ENCODE data around the gene SWT1.
"Not testable (repeated sequence)": the region's sequence is repeated elsewhere in the genome, so short reads cannot be mapped to it uniquely, and the experiment has no call there.

SWT1 gene

GRCh38 chr1:185292237-185292636 lies 135.3 kb downstream of the SWT1 start:
- no peak for DNase-seq

GRCh38 chr1:185293967-185294542 lies 137.1 kb downstream of the SWT1 start:
- DNase-seq: no peak

DNA sequence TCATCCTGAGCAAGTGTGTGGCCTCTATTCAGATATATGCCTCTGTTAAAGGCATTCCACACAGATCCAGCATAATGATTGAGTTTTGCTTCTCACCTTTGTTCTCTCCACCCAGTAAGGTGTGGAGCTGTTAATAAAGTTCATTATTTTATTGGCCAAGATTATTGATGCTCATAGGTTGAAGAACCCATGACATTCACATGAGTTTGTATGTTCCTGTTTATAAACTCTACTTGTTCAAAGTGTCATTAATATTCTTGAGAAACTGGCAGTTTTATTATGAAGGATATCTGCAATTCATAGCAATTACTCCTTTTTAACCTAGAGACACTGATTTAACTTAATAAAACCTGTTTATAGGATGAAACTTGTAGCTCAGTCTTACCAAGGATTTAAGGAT lies 138.1 kb downstream of the SWT1 start:
- DNase-seq: no peak

DNA sequence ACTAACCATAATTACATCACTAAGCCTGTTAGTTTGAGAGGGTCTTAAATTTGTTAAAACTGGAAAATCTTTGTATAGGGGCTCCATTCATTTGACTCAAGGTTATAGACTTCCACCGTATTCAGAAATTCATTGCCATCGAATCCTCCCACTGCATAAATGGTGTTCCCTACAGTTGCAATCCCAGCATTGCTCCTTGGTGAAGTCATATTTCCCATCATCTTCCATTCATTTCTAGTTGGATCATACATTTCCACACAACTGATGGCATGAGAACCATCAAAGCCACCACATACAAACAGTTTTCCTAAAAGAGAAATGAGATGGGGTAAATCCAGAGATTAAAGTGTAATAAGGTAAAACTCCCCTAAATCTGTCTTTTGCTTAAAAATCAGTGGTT lies 141.0 kb downstream of the SWT1 start:
- no peak for DNase-seq

- no peak for DNase-seq
Observed at GRCh38 chr1:185300152-185300551, 143.2 kb downstream of the SWT1 start.

DNA sequence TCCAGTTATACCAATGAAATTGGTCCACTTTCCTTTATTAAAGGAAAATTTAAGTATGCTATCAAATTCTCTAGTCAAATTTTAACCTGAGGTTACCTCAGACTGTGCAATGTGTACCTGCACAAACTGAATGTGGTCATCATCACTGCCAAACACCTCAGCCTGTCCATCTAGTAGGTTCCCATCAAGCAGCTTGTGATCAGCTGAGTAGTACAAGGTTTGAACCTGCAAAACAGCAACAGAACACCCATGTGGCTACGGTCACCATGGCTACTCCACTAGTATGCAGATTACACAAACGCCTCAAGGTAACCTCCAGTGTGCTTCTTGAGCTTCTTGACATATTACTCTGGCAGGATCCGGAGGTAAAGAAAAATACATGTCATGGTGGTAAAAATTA lies 148.5 kb downstream of the SWT1 start:
- no peak for DNase-seq

GRCh38 chr1:185308126-185308525 lies 151.2 kb downstream of the SWT1 start:
- no peak for DNase-seq

DNA sequence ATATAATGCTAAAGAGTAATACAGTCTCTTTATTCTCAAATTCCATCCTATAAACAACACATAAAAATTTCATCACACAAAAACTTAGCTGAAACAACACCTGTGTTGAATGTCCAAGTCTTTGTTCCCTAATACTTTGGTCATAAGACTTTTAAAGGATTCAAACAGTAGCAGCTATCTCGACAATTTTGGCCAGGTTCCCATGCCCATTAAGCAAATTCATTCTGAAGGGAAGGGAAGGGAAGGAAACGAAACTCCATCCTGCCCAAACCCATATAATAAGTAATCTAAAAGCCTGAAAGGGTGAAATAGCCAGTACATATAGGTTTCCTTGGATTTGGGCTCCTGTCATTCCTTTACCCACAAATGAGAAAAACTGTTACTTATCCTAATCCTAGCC lies 152.6 kb downstream of the SWT1 start:
- no peak for DNase-seq

DNA sequence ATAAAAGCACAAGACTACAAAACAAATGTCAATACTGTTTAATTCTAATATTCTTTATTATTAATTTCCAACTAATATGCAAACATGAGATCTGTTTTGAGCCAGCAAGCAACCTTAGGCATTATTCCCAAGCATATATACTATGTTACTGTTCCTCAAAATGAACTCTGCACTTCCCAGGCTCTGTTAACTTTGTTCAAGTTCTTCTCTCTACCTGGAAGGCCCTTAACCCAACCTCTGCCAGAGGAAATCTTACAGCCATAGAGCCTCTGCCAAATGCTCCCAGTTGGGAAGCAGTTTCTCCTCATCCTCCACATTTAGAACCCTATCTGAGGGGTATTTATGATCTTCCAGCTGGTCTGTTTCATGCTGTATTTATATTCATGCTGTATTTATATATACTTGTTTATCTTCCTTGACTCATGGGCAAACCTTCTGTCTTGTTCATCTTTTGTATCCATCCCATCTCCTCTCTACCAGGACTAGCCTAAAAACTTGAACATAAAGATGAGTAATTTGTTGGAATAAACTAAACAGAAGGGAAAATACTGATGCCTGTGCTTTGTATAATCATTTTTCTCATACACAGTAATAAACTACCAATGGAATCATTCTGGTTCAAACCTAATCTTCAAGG lies 154.7 kb downstream of the SWT1 start:
- no peak for DNase-seq

DNA sequence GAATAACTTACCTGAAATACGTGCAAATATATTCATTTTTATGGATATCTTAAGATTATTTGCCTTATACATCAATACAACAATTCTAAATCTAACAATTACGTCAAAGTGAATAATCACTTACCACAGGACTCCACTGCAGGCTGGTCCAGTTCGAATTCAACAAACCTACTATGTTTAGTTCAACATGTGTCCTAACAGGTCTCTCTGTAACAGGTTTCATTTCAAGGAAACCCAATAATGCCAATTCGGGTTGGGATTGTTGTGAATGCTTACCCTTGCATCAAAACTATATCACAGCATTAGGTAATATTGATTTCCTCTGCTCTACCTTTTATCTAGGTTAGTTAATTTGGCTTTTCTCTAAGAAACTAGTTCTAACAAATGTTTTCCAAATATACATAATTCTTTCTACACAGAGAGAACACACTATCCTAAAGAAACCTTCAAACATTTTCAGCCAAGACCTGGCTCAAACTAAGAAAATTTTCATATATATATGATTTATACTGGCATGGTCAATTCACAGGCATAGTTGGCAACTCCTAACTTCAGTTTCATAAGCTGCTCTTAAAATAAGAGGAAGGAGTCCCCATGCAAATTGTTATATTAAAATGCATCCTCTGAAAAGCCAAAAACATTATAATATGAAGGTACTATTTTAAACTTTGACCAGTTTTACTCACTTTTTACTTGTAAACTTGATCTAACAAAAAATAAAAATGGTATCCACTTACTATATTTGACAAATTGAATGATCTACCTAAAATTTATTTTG lies 155.6 kb downstream of the SWT1 start:
- no peak for DNase-seq

GRCh38 chr1:185314411-185314810 lies 157.4 kb downstream of the SWT1 start:
- DNase-seq: no peak

- DNase-seq: no peak
Observed at GRCh38 chr1:185315445-185316071, 158.6 kb downstream of the SWT1 start.

DNA sequence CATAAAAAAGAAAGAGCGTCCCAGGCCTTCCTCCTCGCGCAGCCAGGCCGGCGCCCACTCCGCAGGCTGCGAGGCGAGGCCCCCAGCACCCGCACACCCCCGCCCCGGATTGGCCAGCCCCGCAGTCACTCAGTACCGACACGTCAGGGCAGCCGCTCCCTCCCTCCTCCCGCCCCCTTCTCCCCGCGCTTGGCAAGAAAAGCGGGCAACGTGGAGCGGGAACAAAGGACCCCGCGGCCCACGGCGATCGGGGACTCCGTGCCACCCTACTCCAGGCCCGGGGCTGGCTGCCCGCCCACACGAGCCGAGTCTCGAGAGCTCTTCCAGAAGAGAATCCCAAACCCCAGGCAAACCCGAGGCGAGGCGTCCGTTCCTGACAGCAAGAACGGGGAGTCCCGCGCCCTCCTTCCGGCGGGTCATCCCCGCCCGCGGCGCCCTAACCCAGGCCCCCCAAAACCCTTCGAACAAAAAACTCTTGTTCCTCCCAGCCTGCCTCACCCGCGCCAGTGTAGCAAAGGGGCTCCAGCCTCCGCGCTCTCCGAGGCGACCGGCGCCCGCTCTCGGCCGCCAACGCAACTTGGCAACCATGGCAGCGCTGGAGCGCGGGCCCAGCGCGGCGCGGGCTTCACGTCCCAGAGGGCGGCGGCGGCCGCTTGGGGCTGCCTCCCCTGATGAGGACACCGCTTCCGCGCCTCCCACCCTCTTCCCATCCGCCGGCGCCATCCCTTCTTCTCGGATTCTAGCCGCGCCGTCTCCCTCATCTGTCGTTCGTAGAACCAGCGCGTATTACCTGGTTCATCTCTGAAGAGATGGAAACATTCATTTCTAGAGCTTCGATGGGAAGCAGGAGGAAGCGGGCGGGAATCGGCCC lies 159.4 kb downstream of the SWT1 start:
- peak; percentile 86 for DNase-seq

DNA sequence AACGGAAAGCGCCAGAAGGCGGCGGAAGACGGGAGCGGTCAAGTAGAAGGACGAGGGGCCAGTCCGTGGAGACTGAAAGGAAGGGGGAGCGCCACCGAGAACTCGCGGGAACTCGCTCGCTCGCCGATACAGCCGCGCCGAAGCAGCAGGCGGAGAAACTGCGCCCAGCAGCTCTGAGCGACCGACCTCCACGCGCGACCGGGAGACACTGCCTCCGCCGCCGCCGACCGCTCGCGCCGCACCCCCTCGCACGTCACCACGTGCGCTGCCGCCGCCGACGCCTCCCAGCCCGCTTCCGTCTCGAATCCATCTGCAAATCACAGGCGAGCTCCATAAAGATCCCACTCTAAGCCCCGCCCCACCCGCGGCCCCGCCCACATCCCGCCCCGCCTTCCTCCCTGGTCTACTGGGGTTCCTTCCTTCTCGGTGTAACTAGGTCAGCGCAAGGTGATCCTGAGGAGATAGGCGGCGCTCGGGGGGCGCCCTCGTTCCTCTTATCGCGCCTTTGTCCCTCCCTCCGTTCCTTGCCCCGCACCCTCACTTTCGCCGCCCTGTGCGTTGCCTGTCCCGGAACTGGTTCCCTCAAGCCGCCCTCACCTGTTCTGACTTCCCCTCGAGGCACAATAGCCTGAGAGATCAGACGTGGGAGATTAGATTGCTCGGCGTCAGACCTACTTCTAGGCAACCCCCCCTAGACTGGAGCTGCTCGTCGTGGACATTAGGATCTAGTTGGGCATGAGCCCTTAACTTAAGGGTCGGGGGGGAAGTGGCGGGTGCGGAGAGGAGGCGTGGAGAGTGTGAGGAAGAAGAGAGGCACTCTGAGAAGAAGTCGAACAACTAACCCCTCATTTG lies 160.3 kb downstream of the SWT1 start, which contains the start of gene IVNS1ABP:
IVNS1ABP (minus strand) TSS at position 210 of the 852 bp plus-strand sequence. CDS start 7,750 bp downstream, outside the sequence.
- peak; percentile 86 to 87 for DNase-seq

DNA sequence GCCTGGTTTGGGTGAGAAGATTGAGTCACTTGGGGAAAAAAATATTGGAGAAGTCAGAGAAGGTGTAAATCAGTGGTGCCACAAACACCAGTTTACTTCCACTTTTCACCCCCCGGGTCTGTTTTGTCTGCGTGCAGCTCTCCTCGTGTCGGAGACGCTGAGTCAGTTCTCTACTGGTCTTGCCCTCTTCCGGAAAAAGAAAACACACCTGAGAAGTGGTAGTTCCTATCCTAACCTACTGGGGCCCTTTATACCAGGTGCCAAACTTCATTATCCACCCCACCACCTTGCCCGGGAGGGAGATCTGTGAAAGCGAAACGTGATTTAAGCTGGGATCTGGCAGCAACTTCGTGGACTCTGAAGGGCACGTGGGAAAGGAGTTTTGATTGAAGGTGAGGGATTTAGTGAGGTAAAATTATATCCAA lies 160.9 kb downstream of the SWT1 start:
- DNase-seq: peak; percentile 53 to 56

DNA sequence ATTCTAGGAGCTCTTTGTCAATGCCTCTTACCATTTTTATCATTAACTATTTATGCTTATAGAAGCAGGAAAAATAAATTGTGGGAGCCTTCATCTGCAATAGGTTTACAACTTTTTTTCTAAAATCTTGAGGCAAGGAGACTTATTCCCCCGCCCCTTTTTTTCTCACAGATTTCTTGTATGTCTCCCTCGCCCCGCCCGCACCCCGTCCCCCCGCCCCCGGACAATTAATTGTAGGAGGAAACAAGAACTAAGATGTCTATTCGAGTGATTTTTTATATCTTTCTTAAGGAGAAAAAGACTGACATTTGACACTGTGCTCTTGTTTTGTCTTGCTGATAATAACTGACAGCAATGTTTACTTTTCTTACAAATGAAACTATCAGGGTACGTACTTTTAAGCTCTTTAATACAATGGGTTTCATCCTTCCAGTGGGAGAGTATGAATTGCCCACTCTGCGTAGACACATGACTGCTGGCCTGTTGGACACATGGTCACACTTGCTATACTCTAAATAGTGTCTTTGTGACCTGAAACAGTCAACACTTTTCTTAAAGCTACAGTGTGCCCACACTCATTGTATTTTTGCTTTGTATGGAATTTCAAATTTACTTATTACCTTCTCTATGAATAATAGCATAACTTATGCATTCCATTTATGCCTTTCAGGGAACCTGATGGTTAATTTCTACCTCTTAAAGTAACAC lies 161.6 kb downstream of the SWT1 start:
- DNase-seq: no peak

DNA sequence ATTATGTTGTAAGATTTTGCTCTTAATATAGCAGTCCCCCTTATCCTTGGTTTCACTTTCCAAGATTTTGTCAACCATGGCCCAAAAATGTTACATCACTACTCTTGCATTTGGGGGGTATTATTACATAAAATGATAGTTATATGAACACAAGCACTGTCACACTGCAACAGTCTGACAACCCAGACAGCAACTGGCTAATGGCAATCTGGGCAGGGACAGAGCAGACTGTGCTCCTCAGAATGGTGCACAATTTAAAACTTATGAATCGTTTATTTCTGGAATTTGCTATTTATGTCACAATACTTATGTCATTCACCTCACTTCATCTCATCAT lies 162.1 kb downstream of the SWT1 start:
- DNase-seq: no peak

- not testable (repeated sequence) for DNase-seq
Observed at GRCh38 chr1:185321104-185321503, 164.1 kb downstream of the SWT1 start.

GRCh38 chr1:185321653-185322221 lies 164.8 kb downstream of the SWT1 start:
- DNase-seq: not testable (repeated sequence)

DNA sequence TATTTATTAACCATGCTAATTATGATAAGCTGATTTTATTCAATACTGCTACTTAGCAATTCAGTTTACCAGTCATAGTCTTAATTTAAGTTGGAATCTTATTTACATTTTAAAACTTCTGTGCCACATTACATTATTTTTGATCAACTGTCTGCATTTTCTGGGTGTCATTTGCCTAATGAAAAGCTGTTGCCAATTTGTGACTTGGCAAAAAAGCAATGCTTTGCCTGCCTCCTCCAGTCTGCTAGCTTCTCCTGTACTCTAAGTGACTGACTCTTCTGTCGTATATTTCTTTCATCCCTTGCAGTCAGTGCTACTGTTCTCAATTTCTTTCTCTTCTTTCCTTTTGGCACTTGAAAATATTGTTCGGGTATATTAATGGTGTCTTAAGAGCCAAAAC lies 165.7 kb downstream of the SWT1 start:
- no peak for DNase-seq

- DNase-seq: no peak
Observed at GRCh38 chr1:185324118-185324517, 167.2 kb downstream of the SWT1 start.

Measured in stimulated activated CD4-positive, alpha-beta T cell treated with anti-CD3 and anti-CD28 coated beads, Interleukin-2, amount 100 ng/mL, for 48 hours (primary cell).